NCI-H510A (cell line): ENCODE measurements around the gene RGS7.
"Not testable (repeated sequence)": the region's sequence is repeated elsewhere in the genome, so short reads cannot be mapped to it uniquely, and the experiment has no call there.

ENCODE experiments used
- DNase-seq: peaks from one replicate; lab custom pipeline; 2025; lab: John Stamatoyannopoulos, UW

Gene RGS7

GRCh38 chr1:240912821-240913220 lies 444.2 kb downstream of the RGS7 start:
- no peak for DNase-seq

GRCh38 chr1:240909701-240910457 lies 447.1 kb downstream of the RGS7 start:
- no peak for DNase-seq

- DNase-seq = no peak
Measured at GRCh38 chr1:240906477-240906876, 450.5 kb downstream of the RGS7 start.

- no peak for DNase-seq
Measured at GRCh38 chr1:240905225-240905765, 451.7 kb downstream of the RGS7 start.

- not testable (repeated sequence) for DNase-seq
Measured at GRCh38 chr1:240895424-240895823, 461.6 kb downstream of the RGS7 start.

GRCh38 chr1:240888787-240889048 lies 468.3 kb downstream of the RGS7 start:
- no peak for DNase-seq

- DNase-seq = no peak
Measured at GRCh38 chr1:240888039-240888786, 468.8 kb downstream of the RGS7 start.

GRCh38 chr1:240883490-240883889 lies 473.5 kb downstream of the RGS7 start:
- no peak for DNase-seq

GRCh38 chr1:240882656-240883308 lies 474.2 kb downstream of the RGS7 start:
- DNase-seq = not testable (repeated sequence)

GRCh38 chr1:240878631-240879030 lies 478.4 kb downstream of the RGS7 start:
- no peak for DNase-seq

- no peak for DNase-seq
Measured at GRCh38 chr1:240877605-240878004, 479.4 kb downstream of the RGS7 start.

GRCh38 chr1:240876071-240876470 lies 480.9 kb downstream of the RGS7 start:
- DNase-seq = no peak

GRCh38 chr1:240869071-240869470 lies 487.9 kb downstream of the RGS7 start:
- DNase-seq = no peak

- no peak for DNase-seq
Measured at GRCh38 chr1:240866724-240867123, 490.3 kb downstream of the RGS7 start.

GRCh38 chr1:240860023-240860422 lies 497.0 kb downstream of the RGS7 start:
- no peak for DNase-seq

- no peak for DNase-seq
Measured at GRCh38 chr1:240854367-240854766, 502.6 kb downstream of the RGS7 start.

GRCh38 chr1:240847325-240847724 lies 509.7 kb downstream of the RGS7 start:
- DNase-seq = no peak

GRCh38 chr1:240844486-240844885 lies 512.5 kb downstream of the RGS7 start:
- no peak for DNase-seq

- no peak for DNase-seq
Measured at GRCh38 chr1:240843798-240844197, 513.2 kb downstream of the RGS7 start.

GRCh38 chr1:240836271-240836670 lies 520.7 kb downstream of the RGS7 start:
- no peak for DNase-seq

- no peak for DNase-seq
Measured at GRCh38 chr1:240835291-240835690, 521.7 kb downstream of the RGS7 start.

- no peak for DNase-seq
Measured at GRCh38 chr1:240833075-240833474, 523.9 kb downstream of the RGS7 start.

- no peak for DNase-seq
Measured at GRCh38 chr1:240831922-240832321, 525.1 kb downstream of the RGS7 start.
